GM19395 (cell line): ENCODE results near the gene NDUFS6.

ENCODE experiments used
- ATAC-seq: cut with Tn5 transposase; IDR thresholded peaks from one replicate; pipeline ENCODE4 v1.9.1; 2021; ENCODE audit warnings: mild to moderate bottlenecking, moderate library complexity; ENCODE audit not compliant: unreplicated experiment

Gene NDUFS6

DNA sequence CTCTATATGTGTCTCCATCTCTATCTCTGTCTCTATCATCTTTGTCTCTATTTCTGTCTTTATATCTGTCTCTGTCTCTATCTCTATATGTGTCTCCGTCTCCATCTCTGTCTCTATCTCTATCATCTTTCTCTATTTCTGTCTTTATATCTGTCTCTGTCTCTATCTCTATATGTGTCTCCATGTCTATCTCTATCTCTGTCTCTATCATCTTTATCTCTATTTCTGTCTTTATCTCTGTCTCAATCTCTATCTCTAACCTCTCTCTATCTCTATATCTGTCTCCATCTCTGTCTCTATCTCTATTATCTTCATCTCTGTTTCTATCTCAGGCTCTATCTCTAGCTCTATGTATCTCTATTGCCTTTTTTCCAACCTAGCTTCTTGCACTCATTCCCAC is 44.5 kb downstream of the NDUFS6 start:
- ATAC-seq: no peak

DNA sequence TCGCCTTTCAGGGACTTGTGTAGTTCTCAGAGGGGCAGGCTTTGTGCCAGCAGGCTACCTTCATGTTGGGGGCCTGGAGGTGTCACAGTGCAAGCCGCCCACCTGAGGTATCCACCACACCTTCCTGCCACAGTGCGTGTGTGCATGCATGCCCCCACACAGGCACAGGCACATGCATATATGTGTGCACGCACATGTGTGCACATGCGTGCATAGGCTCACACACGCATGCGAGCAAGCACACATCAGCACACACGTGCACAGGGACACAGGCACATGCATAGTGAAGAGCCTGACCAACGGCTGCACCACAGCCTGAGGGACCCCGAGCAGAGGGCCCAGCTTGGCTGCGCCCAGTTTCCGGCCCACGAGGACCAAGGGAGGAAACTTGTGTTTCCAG is 45.4 kb downstream of the NDUFS6 start:
- no peak for ATAC-seq

DNA sequence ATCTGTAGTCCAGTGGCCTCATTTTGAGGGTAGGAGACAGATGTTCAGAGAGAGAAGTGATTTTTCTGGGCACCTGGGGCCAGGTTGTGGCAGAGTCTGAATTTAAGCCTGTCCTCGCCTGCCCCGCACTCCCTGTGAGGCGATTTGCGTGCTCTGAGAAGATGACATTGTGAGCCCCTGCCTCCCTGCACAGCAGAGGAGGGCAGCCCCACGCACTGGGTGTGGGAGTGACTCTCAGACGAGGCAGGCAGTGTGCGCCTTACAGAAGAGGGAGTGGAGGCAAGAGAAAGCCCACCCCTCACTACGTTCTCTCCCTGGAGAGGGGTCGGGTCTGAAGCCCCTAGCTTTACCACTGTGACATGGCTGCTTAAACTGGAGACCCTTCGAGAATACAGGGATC is 45.8 kb downstream of the NDUFS6 start:
- no peak for ATAC-seq

DNA sequence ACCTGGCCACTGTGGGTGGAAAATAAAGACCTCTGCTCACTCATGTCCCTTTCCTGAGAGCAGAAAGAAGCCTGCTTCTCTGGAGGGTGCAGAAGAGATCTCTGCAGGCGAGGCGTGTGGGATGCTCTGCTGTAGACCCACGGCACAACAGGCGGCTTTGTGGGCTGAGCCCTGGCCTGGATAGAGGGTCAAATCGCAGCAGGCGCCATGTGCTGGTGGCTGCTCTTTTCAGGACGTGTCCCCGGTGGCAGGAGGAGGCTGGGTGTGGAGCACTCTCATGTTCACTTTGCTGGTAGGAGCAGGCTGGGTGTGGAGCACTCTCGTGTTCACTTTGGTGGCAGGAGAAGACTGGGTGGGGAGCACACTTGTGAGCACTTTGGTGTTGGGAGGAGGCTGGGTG is 46.4 kb downstream of the NDUFS6 start:
- ATAC-seq: no peak

DNA sequence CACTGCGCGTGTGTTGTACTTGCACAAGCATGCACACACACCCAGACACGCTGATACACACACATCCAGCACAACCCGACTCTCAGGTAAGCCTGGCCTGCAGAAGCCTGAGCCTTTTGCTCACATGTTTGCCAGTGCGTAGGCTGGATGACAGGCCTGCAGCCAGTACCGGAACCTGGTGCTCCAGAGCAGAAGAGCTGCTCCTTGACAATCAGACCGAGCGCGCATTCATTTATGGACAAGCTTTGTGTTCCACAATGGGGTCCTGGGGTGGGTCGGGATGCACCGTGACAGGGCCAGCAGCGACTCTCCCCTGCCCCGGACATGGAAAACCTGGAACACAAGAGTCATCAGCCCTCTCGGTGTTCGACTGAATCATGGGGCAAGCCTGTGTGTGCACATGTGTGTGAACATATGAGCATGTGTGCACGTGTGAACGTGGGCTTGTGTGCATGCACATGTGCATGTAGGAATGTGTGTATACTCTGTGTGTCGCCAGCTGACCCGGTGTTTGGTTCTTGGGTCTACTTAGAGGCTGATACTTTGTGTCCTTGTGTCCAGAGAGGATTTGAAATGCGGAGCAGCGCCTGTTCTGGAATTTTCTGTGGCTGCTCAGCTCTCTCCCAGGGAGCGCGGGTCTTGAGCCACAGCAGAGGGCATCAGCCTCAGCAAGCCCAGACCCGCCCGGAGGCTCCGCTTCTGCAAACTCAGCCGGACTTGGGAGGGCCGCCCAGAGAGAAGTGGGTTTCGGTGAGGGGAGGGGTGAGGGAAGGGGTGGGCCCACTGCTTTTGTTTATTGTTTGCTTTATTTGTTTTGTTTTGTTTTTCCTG is 49.3 kb downstream of the NDUFS6 start:
- no peak for ATAC-seq

DNA sequence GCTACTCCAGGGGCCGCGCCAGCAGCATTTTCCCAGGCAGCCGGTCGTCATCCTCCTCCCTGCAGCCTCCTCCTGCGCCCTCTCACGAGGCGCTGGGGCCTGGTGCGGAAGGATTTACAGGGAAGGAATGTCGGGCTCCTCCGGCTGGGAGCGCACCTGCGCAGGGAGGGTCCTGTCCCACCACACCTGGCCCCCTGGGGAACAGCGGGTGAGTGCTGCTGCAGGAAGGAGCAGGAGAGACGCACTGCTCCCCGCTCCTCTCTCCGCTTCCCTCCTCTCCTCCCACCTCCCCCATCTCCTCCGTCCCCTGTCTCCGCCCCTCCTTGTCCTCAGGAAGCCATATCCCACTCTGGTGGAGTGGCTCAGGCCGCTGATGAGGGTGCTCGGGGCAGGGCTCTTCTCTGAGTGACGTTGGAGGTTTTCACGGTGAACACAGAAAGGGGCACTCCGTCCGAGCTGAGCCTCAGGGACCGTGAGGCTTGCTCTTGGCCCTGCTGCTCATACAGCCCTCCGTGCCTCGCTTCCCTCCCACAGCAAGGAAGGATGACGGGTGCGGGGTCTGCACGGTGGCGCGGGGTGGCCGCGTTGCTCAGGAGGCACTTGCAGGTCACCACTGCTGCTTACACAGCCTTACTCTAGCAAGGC is 50.2 kb downstream of the NDUFS6 start:
- no peak for ATAC-seq

DNA sequence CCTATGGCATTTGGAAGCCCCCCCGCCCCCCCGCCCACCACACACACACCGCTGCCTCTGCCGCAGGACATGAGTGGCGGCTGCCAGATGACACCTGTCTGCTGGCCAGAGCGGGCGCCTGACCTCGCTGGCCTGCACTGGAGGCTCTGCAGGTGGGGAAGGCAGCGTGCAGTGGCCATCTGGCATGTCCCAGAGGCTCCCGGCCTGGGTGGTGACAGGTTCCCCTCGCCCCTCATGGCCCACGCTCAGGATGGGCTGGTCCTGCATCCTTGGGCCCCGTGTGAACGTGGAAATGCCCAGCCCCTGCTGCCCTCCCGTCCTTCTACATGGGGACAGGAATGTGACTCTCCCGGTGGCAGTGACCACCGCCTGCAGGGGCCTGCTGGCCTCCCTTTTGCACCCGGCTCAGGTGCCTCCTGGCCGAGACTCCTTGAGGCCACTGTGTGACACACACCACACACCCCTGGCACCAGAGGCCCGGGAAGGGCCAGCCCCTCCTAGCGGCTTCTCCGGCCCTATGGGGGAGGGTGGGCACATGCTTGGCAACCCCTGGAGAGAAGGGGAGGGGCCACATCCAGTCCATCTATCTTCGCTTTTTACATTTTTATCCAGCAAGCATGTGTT is 51.2 kb downstream of the NDUFS6 start:
- ATAC-seq: no peak

DNA sequence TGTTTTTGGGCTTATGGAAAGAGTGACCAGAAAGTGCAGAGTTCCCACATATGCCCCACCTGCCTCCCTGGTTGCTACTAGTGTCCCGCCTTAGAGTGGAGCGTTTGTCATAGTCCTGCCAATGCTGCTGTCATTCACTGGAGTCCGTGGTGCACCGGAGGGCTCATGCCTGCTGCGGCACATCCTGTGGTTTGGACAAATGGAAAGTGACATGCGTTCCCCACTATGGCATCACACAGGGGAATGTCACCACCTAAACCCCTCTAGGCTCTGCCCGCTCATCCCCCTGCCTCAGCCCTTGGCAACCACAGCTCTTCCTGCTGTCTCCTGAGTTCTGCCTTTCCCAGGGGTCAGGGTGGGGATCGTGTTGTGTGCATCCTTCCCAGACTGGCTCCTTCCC is 52.3 kb downstream of the NDUFS6 start:
- no peak for ATAC-seq

DNA sequence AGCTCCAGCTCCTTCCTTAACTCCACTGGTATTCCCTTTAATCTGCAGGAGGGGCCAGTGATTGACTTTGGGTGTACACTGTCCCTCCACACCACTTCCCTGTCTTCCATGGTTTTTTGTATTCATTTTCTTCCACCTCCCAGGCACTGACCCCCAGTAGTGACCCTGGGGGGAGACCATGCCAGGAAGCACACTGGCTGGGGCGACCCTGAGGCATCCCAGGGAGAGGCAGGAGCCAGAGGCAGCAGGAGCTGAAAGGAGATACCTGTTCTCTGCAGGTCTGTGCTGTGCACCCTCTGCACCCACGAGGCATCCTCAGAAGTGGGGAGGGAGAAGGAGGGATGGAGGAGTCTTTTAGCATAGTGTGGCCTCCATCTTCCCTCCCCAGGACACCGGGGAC is 53.9 kb downstream of the NDUFS6 start:
- ATAC-seq: no peak

DNA sequence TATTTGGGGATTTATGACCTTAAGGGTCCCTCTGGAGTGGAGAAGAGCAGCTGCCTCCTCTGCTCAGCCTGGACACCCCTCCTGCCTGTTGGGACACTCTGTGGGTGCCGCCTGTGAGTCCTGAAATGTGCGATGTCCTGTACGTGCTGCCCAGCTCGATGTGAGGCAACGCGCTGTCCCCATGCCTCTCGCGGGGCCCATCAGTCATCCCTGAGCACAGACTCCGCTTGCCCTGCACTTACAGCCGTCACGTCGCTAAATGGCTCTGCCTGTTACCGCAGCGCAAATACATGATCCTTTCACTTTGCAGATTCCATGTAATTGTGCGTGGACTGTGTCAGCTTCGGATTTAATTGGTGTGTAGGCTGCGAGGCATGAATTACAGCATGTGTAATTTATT is 54.4 kb downstream of the NDUFS6 start:
- no peak for ATAC-seq

DNA sequence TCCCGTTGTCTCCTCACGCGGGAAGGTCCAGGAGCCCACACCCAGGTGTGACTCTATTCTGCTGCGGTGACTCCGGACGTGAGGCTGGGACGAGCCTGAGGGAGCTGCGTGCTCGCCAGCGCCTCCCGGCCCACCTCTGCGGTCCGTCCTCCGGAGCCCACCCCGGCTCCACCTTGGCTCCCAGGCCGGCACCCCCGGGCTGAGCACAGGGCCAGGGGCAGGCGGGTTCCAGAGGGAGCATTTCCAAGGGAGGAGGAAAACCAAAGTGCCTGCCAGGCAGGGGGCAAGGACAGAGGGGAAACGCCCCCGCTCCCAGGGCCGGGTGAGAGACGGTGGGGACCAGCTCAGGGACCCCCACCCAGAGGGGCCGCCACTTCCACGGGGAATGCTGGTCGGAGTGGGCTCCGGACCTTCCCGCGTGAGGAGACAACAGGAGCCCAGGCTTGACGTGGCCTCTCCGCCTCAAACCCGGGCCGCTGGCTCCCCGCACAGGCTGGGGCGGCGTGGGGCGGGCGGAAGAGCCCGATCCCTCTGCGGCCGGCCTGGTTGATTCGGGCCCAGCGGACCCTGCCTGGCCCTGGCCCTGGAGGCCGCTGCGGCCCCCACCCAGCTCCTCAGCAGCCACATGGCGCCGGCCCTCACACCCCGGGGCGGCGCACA is 55.5 kb downstream of the NDUFS6 start:
- ATAC-seq: no peak

DNA sequence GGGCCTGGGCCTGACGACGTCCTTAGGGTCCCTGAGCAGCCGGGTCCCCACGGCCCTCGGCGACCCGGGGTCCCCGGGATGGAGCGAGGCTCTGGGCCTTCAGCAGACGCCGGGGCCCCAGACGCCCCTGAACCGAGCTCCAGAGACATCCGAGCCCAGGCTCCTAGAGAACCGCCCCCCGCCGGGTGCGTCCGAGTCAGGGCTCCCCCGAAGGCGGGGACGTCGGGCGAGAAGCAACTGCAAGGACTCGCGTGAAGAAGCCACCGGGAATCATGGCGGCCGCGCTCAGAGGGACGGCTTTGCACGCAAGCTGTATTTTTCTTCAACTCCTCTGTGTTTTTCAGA is 56.0 kb downstream of the NDUFS6 start:
- ATAC-seq: no peak

DNA sequence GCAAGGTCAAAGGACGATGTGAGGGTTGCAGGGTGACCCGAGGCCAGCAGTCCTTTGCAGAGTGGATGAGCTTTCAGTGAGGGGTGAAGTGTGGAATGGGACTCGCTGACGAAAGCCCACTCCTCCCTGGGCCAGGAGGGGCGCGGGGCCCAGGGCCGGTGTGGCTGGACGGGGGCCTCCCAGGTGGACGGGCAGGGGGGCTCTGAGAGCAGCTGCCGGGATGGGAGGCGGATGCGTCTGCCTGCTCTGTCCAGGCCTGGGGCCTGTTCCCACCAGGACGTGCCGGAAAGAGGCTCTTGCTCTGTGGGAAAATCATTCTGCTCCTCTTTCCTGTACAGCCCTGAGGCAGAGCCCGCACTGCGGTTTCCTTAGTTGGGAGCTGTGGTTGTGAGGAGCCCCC is 57.2 kb downstream of the NDUFS6 start:
- no peak for ATAC-seq

DNA sequence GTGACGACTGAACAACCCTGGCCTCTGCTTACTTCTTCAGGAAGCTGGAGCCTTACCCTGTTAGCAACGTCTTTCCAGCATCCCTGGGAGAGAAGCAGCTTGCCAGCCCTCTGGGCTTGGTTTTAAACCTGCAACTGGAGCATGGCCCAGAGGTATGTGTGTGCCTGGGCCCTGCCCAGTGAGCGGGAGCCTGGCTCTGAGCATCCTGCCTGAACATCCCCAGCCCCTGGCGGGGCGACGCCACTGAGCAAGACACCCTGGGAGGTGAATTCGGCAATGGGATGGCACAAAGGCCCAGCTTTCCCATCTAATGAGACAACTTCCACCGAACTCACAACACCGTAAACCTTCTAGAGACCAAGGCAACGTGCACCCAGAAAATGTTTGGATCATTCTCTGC is 57.9 kb downstream of the NDUFS6 start:
- no peak for ATAC-seq

DNA sequence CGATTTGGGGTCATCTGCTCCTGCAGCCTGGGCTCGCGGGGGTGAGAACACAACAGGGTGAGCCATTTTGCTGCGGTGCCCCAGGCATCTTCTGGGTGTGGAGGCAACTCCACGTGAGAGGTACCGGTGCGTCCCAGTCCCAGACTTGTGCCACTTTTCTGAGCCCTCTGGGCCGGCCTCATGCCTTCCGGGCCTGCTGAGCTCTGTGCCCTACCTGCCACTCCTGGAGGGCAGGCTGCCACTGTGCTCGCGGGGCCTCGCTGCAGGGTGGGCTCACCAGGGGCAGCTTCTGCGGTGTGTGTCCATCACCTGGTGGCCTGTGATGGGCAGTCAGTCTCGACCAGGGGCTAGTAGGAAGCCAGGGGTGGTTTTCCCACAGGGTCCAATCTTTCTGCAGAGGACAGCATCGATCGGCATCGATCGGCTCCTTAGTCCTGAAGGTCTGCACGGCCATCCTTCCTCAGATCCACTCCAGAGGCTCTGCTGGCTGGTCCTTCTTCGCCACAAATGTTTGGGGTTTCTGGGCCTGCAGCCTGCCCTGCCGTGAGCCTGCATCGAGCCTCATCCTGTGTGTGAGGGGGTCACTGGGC is 58.9 kb downstream of the NDUFS6 start:
- ATAC-seq: no peak

DNA sequence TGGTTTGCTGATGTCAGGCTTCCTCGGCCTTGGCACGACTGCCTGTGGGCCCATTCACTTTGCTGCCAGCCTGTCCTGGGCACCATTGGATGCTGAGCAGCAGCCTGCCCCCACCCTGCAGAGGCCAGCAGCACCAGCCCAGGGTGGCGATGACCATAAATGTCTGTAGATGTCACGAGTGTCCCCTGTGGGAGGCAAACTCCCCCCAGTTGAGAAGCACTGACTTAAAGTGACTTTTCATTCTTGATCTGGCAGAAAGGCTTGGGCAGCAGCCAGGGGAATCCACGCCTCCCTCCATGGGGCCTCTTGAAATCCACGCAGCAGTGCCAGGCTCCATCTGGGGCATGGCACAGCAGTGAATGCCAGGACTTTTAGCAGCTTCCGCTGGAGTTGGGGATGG is 59.7 kb downstream of the NDUFS6 start:
- ATAC-seq: no peak

DNA sequence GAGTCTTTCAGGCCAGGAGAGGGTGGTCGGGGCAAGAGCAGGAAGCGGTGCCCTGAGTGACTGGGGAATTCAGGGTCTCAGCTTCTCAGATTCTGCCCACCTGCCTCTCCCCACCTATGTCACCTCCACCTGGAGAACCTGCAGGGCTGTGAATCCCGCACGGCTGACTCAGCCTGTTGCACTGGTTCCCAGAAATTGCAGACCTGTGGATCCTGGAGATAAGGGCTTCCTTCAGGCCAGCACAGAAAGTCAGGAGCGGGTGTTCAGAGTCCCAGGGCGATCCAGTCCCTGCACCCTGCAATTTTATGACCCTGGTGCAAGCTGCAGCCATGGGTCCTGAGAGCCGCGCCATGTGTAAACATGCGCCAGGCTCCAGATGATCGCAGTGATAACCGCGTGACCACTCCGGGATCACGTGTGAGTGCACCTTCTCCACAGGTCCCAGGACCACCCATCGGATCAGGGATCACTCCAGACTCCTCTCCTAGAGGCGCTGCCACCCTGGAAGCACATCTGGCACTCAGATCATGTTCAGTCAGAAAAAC is 63.8 kb downstream of the NDUFS6 start:
- no peak for ATAC-seq

DNA sequence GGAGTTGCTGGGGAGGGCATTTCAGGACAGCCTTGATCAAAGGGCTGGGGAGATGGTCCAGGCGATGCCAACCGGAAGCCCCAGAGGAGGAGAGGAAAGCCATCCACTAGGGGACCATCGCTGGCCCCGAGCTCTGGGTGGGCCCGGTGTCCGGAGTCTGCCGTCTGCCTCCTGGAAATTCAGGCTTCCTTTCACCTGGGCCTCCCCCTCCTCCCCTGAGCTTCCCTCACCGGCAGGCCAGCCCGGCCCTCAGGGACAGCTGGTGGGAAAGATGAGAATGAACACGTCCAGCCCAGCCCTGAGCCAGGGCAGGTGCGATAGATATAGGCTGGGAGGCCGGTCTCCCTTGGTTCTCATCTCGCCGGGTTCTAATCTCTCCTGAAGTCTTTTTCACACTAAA is 64.3 kb downstream of the NDUFS6 start:
- ATAC-seq: no peak
